Loucy (cell line): ENCODE measurements around the gene RPL5.

Experiments
- CTCF ChIP-seq: fragments of 200-600 bp; sonication (generic); conservative IDR thresholded peaks from 2 replicates; pipeline ENCODE4 v1.5.1; 2014; ENCODE audit warnings: mild to moderate bottlenecking, antibody characterized with exemption, low read length
- EZH2phosphoT487 ChIP-seq: fragments of 200-600 bp; IDR thresholded peaks from 2 replicates; pipeline ENCODE4 v1.6.1; 2018; ENCODE audit warnings: antibody characterized with exemption, mild to moderate bottlenecking, moderate library complexity, borderline replicate concordance

GRCh38 chr1:92784021-92784638, 47.7 kb upstream of the RPL5 start:
- TF ChIP-seq CTCF, result no peak
- no peak for TF ChIP-seq EZH2phosphoT487
